AG10803 (cell line): ENCODE results near the gene OTOGL.

Experiments
- DNase-seq: peaks from one replicate; pipeline ENCODE4 v3.0.0; 2010; ENCODE audit warnings: low read depth
- H3K4me3 ChIP-seq: 2 replicates; pipeline ENCODE4 v1.5.1; 2011; ENCODE audit warnings: mild to moderate bottlenecking, low read length, control low read depth
- TF ChIP-seq, protein P1 (sequence below): conservative IDR thresholded peaks from 2 replicates; pipeline ENCODE4 v1.5.1; 2011; ENCODE audit warnings: mild to moderate bottlenecking, low read length, control low read depth, inconsistent platforms

Gene OTOGL

GRCh38 chr12:80404629-80405028 is 305.3 kb downstream of the OTOGL start:
- no peak for DNase-seq
- H3K4me3 ChIP-seq: no peak overlapping the region
- TF ChIP-seq, protein P1, sequence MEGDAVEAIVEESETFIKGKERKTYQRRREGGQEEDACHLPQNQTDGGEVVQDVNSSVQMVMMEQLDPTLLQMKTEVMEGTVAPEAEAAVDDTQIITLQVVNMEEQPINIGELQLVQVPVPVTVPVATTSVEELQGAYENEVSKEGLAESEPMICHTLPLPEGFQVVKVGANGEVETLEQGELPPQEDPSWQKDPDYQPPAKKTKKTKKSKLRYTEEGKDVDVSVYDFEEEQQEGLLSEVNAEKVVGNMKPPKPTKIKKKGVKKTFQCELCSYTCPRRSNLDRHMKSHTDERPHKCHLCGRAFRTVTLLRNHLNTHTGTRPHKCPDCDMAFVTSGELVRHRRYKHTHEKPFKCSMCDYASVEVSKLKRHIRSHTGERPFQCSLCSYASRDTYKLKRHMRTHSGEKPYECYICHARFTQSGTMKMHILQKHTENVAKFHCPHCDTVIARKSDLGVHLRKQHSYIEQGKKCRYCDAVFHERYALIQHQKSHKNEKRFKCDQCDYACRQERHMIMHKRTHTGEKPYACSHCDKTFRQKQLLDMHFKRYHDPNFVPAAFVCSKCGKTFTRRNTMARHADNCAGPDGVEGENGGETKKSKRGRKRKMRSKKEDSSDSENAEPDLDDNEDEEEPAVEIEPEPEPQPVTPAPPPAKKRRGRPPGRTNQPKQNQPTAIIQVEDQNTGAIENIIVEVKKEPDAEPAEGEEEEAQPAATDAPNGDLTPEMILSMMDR: no peak

- TF ChIP-seq, protein P1: no peak
- H3K4me3 ChIP-seq: no peak overlapping the region
- no peak for DNase-seq
These were observed 306.9 kb downstream of the OTOGL start for GRCh38 chr12:80406253-80406652.

DNA sequence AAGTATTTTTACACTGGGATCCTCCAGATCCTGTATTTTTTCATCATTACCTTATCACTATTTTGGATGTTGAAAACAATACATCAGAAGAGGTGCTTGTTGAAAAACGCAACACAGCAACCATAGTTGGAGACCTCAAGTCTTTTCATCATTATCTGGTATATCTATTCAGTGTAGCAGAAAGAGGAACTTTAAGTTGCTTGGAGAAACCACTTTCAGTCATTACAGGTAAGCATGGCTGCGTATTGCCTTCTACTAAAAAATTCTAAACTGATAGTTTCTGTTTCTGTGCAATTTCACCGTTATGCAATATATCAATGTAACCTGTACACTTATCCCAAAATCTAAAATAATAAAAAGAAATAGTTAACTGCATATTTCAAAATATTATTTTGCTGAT is 312.4 kb downstream of the OTOGL start:
- TF ChIP-seq, protein P1: no peak
- DNase-seq: no peak
- no peak overlapping the region for H3K4me3 ChIP-seq

DNA sequence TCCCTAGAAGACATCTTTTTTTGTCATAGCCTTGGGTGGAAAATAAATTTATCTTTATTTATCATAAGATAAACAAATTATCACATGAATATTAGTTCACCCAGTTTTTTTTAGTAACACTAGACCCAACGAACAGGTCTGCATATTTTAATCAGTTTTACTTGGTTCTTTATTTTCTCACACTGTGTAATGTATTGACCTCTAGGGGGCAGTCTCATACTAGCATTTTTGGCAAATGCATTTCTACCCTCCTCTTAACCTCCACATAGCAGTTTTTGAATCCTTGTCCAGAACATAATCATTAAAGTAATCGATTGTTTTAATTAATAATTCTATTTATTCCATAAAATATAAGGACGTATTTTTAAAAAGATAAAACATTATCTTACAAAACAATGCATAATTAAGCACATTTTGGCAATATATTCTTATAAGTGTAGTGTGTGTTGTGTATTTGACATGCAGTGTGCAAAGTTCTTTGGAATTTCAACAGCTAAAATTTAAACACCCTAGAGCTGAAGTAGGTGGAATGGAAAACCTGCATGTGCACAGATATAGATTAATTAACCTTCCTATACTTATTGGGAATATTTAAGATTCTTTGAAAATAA is 313.1 kb downstream of the OTOGL start:
- TF ChIP-seq, protein P1: peak; percentile 81
- peak; percentile 62 for DNase-seq
- H3K4me3 ChIP-seq: no peak overlapping the region

- H3K4me3 ChIP-seq: no peak overlapping the region
- DNase-seq: no peak
- TF ChIP-seq, protein P1: no peak
These were observed 314.1 kb downstream of the OTOGL start for GRCh38 chr12:80413462-80413861.

- no peak overlapping the region for H3K4me3 ChIP-seq
- DNase-seq: no peak
- TF ChIP-seq, protein P1: no peak
These were observed 316.1 kb downstream of the OTOGL start for GRCh38 chr12:80415466-80415865.

DNA sequence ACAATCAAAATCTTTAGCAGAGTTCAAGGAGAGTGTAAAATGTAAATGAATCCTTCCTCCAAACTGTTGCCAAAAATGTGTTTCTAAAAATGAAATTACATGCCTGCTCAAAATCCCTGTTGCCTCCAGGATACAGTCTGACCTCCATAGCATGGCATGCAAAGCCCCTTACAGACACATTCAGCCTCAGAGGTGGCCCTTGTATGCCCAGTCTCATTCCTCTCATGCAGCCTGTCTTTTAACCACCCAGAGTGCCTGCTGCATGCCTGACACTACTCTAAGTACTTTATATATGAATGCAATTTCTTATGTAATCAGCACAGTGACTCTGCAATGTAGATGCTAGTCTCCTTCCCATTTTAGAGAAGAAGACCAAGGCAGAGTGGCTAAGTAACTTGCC is 320.3 kb downstream of the OTOGL start:
- H3K4me3 ChIP-seq: no peak overlapping the region
- TF ChIP-seq, protein P1: no peak
- peak; percentile 47 for DNase-seq
